ENCODE results near the gene GALNT15. TPM values are rescaled to one million over a fixed set of nuclear protein-coding genes. Genes with fewer than 3 reads are reported as not detected.

The GALNT15 gene
- total and polyA plus RNA-seq, 7 donors, result 1.2 to 211 (median 36.6) TPM

GRCh38 chr3:16229681-16230080, 55.2 kb downstream of the GALNT15 start:
- H3K27ac ChIP-seq, result no peak overlapping the region
- no peak overlapping the region for H3K4me3 ChIP-seq
- intact Hi-C loops (cut with DNase I), result no loop called here
- H3K4me1 ChIP-seq, result no peaks in the 10 kb centered on the region
- H3K27me3 ChIP-seq, result no peaks in the 10 kb centered on the region
- no peak for DNase-seq
- no peaks in the 10 kb centered on the region for H3K36me3 ChIP-seq
- TF ChIP-seq EP300 (IDR thresholded peaks at IDR 0.05) (no peak), CTCF (IDR thresholded peaks at IDR 0.05) (no peak), POLR2A (IDR thresholded peaks at IDR 0.05) (no peak), POLR2AphosphoS5 (IDR thresholded peaks at IDR 0.05) (no peak)
- peaks cover 0 to 2% (median 0%) of the 10 kb centered on the region in 4 donors for H3K9me3 ChIP-seq

- H3K9me3 ChIP-seq, result peaks cover 0 to 2% (median 0%) of the 10 kb centered on the region in 4 donors
- no peaks in the 10 kb centered on the region for H3K27me3 ChIP-seq
- H3K4me3 ChIP-seq, result no peak overlapping the region
- WGBS, 2 donors, result 98% methylated on average over 2 of the region's 2 CpGs
- no peak for DNase-seq
- no peak overlapping the region for H3K27ac ChIP-seq
- H3K36me3 ChIP-seq, result no peaks in the 10 kb centered on the region
- H3K4me1 ChIP-seq, result no peaks in the 10 kb centered on the region
- intact Hi-C loops (cut with DNase I), result no loop called here
- no peak for TF ChIP-seq CTCF (IDR thresholded peaks at IDR 0.05)
These were observed 57.5 kb downstream of the GALNT15 start for GRCh38 chr3:16231983-16232382.

GRCh38 chr3:16233806-16234205, 59.3 kb downstream of the GALNT15 start:
- Histone ChIP-seq H3K4me3 (no peak overlapping the region), H3K36me3 (no peaks in the 10 kb centered on the region), H3K27ac (no peak overlapping the region), H3K9me3 (peaks cover 0 to 2% (median 0%) of the 10 kb centered on the region in 4 donors), H3K27me3 (no peaks in the 10 kb centered on the region), H3K4me1 (no peaks in the 10 kb centered on the region)
- no peak for DNase-seq
- 93 to 97% methylated on average over 1 of the region's 1 CpG for WGBS, 2 donors
- TF ChIP-seq EP300 (IDR thresholded peaks at IDR 0.05) (no peak), POLR2A (IDR thresholded peaks at IDR 0.05) (no peak), CTCF (IDR thresholded peaks at IDR 0.05) (no peak), POLR2AphosphoS5 (IDR thresholded peaks at IDR 0.05) (no peak)
- intact Hi-C loops (cut with DNase I), result no loop called here

GRCh38 chr3:16234281-16234680, 59.8 kb downstream of the GALNT15 start:
- Histone ChIP-seq H3K4me1 (peaks cover 0 to 2% (median 0%) of the 10 kb centered on the region in 4 donors), H3K9me3 (peaks cover 0 to 2% (median 0%) of the 10 kb centered on the region in 4 donors), H3K27me3 (no peaks in the 10 kb centered on the region), H3K36me3 (no peaks in the 10 kb centered on the region), H3K4me3 (no peak overlapping the region), H3K27ac (no peak overlapping the region)
- 92 to 98% methylated on average over 2 of the region's 2 CpGs for WGBS, 2 donors
- no peak for TF ChIP-seq EP300 (IDR thresholded peaks at IDR 0.05)
- TF ChIP-seq POLR2AphosphoS5 (IDR thresholded peaks at IDR 0.05), result no peak
- TF ChIP-seq CTCF (IDR thresholded peaks at IDR 0.05), result no peak
- TF ChIP-seq POLR2A (IDR thresholded peaks at IDR 0.05), result no peak
- no peak for DNase-seq
- intact Hi-C loops (cut with DNase I), result no loop called here

GRCh38 chr3:16236030-16236639, 61.7 kb downstream of the GALNT15 start:
- no peak for TF ChIP-seq POLR2AphosphoS5 (IDR thresholded peaks at IDR 0.05)
- intact Hi-C loops (cut with DNase I), result no loop called here
- H3K27ac ChIP-seq, result no peak overlapping the region
- no peaks in the 10 kb centered on the region for H3K9me3 ChIP-seq
- H3K36me3 ChIP-seq, result no peaks in the 10 kb centered on the region
- no peaks in the 10 kb centered on the region for H3K27me3 ChIP-seq
- no peak overlapping the region for H3K4me3 ChIP-seq
- peaks cover 0 to 8% (median 0%) of the 10 kb centered on the region in 4 donors for H3K4me1 ChIP-seq
- 80 to 91% methylated on average over 4 of the region's 4 CpGs for WGBS, 2 donors
- no peak for DNase-seq

All from sigmoid colon (tissue), 7 donors.